ENCODE measurements around the gene ERRFI1.

The ERRFI1 gene

GRCh38 chr1:8042134-8042533 lies 16.0 kb upstream of the ERRFI1 start:
- DNase-seq = no peak

DNA sequence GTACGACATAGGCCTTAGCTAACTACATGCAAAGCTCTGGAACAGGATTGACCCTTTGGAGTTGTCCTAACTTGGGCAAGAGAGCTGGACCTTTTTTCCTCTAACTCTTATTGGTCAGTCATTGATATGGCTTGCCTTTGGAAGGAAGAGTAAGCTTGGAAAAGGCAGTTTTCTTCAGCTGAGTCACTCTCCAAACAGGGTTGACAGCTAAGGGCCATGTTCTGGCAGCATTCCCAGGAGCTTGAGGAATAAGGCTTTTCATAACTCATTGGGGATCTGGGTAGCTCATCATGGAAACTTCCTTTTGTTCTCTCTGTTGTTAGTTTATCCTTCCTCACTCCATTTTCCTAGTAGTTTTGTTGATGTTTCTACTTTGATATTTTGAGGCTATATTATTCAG lies 14.5 kb upstream of the ERRFI1 start:
- DNase-seq = peak; percentile 73

DNA sequence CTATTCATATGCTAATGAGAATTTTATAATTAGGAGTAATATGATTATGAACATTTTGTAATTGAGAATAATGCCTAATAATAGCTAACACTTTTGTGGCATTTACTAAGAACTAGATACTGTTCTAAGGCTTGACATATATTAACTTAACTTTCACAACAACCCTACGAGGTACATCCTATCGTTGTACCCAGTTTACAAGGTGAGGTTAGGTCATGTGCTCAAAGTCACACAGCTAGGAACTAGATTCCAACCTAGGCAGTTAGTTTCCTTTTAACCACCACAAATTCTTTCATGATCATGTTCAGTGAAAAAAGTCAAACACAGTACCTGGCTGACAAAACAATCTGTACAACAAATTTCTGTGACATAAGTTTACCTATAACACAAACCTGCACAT lies 13.0 kb upstream of the ERRFI1 start:
- no peak for DNase-seq

DNA sequence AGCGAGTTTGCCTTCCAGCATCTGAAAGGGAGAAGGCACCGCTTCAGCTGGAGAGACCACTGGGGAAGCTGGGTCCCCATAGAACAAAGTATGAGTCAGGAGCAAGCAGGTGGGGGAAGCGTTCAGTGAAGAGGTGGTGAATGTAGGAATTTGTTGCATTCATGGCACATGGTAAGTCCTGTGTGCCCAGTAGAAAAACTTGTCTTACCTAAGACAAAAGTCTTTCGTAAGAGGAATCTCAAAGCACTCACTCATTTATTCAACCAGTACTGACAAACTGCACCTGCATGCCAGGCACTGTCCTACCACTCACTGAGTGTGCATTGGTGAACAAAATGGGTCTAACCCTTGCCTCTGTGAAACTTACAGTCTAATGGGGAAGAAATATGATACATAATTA lies 9.2 kb upstream of the ERRFI1 start:
- DNase-seq = no peak

GRCh38 chr1:8033322-8033721 lies 7.2 kb upstream of the ERRFI1 start:
- DNase-seq = no peak

DNA sequence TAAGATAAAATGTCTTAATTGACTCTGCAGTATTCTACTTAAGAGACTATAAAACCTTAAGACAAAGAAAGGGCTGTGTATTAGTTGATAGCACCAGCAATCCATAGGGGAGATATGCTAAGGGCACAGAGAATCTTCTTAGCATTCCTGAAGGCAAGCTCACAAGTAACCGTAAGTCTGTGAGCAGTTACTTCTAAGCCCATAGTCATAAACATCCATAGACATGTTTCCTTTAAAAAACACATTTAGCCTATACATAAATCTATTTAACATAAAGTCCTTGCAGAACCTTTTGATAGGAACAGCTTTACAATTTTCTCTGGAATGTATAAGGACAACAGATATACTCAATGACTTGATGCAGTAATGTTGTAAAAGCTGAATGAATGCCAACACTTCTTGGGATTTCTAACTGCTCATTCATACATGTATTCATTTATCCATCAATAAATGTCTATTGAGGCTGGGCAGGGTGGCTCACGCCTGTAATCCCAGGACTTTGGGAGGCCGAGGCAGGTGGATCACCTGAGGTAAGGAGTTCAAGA lies 6.3 kb upstream of the ERRFI1 start:
- no peak for DNase-seq

DNA sequence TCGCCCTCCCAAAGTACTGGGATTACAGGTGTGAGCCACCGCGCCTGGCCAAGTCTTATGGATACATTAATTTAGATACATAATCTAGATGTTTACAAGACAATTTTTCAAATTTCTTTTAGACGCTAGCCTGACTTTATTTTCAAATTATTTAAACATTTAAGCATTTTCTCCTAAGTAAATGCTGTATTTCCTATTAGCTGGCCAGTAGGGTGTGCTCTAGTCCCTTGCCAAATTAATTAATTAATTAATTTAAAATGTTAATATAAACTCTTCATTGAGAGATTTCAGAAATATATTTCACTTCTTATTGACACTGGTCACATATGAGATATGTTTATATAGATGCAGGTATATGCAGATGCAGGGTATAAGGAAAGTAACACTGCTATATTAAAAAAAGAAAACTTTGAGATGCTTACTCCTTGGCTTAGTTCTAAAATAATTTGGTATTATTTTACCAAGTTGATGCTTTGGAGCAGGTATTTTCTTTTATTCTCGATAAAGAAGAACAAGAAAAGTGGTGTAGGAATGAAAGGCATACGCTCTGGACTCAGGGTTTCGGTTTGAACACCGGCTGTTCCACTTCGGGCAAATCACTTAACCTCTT lies 5.2 kb upstream of the ERRFI1 start:
- peak; percentile 29 for DNase-seq

DNA sequence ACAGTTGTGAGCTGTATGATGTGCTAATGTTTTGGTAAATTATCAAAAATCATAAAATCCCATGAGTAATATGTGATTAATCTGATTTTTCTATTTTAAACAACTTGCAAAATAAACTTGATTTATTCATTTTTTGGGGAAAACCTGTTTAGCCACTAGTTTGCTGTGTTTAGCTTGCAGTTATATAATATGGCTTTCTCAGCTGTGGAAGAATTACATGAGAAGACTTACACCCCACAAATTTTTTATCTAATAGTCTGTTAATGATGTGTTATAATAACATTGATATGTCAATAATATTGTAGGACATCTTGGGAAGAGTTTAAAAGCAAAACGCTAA lies 2.4 kb upstream of the ERRFI1 start:
- DNase-seq = no peak

- DNase-seq = peak; percentile 8
Measured at GRCh38 chr1:8027748-8028570, 1.9 kb upstream of the ERRFI1 start.

GRCh38 chr1:8026976-8027747 lies 1.1 kb upstream of the ERRFI1 start:
- DNase-seq = no peak

DNA sequence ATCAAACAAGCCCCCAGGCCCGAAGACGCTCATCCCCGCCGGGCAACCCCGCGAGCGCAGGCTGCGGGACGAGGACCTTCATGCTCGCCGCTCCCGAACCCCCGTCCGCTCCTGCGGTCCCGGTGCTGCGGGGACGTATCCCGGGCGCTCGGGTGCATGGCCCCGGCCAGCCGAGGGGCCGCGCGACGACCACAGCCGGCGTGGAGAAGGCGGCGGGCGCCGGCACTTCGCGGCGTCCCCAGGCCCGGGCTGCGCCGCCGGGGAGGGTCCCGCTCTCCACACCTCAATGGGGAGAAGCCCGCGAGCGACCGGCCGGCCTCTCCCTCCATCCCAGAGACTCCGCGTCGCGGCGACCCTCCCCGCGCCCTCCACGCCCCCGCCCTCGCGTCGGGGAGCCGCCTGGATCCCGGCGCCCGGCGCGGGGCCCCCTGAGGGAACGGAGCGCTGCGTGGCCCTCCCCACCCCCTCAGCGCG lies 401 bp downstream of the ERRFI1 start:
- no peak for DNase-seq

DNA sequence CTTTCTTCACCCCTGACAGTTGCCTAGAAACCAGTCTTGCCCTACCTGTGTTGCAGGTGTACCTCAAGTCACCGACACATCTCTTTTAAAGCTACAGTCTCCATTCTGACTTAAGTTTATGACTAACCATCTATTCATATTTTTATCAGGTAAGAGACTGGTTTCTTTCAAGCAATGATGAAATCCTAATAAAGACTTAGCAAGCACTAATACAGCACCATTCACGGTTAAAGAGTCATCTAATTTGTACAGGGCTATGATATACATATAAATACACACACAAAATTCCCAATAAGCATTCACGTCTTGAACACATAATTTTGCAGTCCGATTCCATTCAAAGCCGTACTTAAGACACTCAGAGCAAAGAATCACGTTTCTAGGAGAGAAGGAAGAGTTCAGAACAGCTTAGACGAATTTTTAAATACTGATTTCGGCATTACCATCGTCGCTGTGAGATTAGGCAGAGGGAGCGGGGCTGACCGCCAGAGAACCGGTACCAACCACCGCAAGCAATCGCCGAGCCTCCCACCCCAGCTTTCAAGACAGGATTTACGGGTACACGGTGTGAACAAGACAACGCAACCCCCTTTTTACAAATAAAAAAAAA lies 943 bp downstream of the ERRFI1 start:
- DNase-seq = peak; percentile 20

DNA sequence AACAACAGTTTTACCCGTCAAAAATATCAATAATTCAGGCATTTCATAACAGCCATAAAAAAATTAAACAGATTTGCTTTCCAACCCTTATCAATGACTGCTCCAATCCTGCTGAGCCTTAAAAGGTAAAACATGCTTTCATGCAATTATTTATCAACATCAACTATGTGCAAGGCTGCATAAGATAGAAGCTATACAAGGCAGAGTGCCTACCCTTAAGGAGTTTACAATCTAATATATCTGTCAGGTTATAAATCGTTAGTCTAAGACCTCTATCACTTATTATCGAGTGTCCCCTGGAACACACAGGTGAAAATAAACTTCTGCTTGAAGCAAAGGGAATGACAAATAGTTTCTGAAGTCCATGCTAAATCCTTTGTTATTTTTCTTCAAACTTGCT lies 1.8 kb downstream of the ERRFI1 start:
- DNase-seq = no peak

DNA sequence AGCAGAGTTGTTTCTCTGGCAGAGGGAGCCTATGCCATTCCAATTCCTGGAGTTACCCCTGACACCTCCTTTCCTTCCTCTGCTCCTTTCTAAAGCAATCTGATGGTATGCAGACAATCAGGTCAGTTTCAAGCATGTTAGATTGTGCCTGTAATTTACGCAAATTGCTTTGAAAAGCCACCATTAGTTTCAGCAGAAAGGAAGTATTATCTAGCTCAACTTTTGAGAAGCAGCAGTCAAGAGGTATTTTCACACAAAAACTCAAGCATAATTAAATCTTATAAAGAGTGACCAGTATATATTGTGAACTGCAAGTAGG lies 2.2 kb downstream of the ERRFI1 start:
- no peak for DNase-seq

GRCh38 chr1:8023287-8023994 lies 2.7 kb downstream of the ERRFI1 start:
- no peak for DNase-seq

- DNase-seq = no peak
Measured at GRCh38 chr1:8022395-8023286, 3.5 kb downstream of the ERRFI1 start.

- no peak for DNase-seq
Measured at GRCh38 chr1:8021676-8022266, 4.3 kb downstream of the ERRFI1 start.

DNA sequence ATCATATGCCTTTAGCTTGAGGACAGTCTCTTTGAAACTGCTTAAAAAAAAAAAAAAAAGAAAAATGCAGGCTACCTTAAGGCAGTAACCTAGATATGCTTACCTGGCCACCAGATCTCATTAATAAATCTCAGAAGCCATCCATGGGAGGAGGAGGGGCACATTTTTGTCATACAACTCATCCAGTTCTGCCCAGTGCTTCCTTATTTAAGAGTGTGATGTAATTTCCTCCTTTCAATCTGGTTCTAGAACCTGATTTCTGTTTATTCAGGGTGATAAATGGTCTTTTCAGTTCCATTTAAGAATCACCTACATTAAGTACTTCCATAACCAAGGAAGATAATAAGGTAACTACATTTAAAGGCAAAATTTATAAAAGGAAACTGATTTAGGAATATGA lies 6.1 kb downstream of the ERRFI1 start:
- DNase-seq = no peak

GRCh38 chr1:8019229-8019620 lies 6.9 kb downstream of the ERRFI1 start:
- no peak for DNase-seq

- DNase-seq = no peak
Measured at GRCh38 chr1:8018492-8019228, 7.4 kb downstream of the ERRFI1 start.
